ENCODE data around the gene TFB1M.

Gene TFB1M

GRCh38 chr6:155212616-155213380 lies 101.5 kb downstream of the TFB1M start:
- no peak overlapping the region for H3K4me2 ChIP-seq (ENCODE audit: low read length, poor library complexity, severe bottlenecking)
- H3K18ac ChIP-seq (ENCODE audit: low read depth in 1 of 2, low read length in 2 of 2) = no peak overlapping the region
- H3K9me3 ChIP-seq (ENCODE audit: control insufficient read depth, low read length) = no peaks in the 10 kb centered on the region
- H3K36me3 ChIP-seq (ENCODE audit: control insufficient read depth in 1 of 2, insufficient read depth in 2 of 2, low read depth in 1 of 2, low read length in 2 of 2) = no peaks in the 10 kb centered on the region
- H3K9ac ChIP-seq (ENCODE audit: low read length) = no peak overlapping the region
- no peak overlapping the region for H2AFZ ChIP-seq (ENCODE audit: low read depth, low read length)
- H3K4me3 ChIP-seq (ENCODE audit: insufficient read depth in 1 of 2, low read depth in 1 of 2, low read length in 2 of 2) = no peak overlapping the region
- H2BK15ac ChIP-seq (ENCODE audit: low read depth, poor library complexity, severe bottlenecking) = no peak overlapping the region
- H2BK120ac ChIP-seq (ENCODE audit: low read depth, low read length) = no peak overlapping the region
- H4K91ac ChIP-seq (ENCODE audit: low read length) = peak overlapping the region; percentile 77
- H3K79me1 ChIP-seq (replicated peaks; ENCODE audit: low read length, poor library complexity, severe bottlenecking) = no peaks in the 10 kb centered on the region
- no peak overlapping the region for H2AK5ac ChIP-seq (ENCODE audit: low read length, severe bottlenecking)
- H2BK12ac ChIP-seq (ENCODE audit: low read length in 2 of 2) = no peak overlapping the region
- peak overlapping the region in 1 of 2 experiments; percentile 45 for H3K14ac ChIP-seq (ENCODE audit: low read length in 2 of 2)
- DNase-seq = no peak
- no peak overlapping the region for H3K23ac ChIP-seq (ENCODE audit: low read length in 2 of 2)
- peaks cover 5% of the 10 kb centered on the region for H3K4me1 ChIP-seq (ENCODE audit: control insufficient read depth, insufficient read depth, low read depth, low read length)
- WGBS = 81% methylated on average over 16 of the region's 16 CpGs
- H3K27ac ChIP-seq (ENCODE audit: low read length, poor library complexity, severe bottlenecking) = no peak overlapping the region
- H2BK5ac ChIP-seq (ENCODE audit: low read depth, low read length, poor library complexity, severe bottlenecking) = no peak overlapping the region
- H4K8ac ChIP-seq (ENCODE audit: low read length) = peak overlapping the region; percentile 35
- no peak overlapping the region for H3K4ac ChIP-seq (ENCODE audit: low read depth in 1 of 2, low read length in 2 of 2)
- H3K27me3 ChIP-seq (ENCODE audit: control insufficient read depth in 1 of 2, insufficient read depth in 1 of 2, low read length in 2 of 2) = no peaks in the 10 kb centered on the region

- H2BK120ac ChIP-seq (ENCODE audit: low read depth, low read length) = no peak overlapping the region
- H3K27me3 ChIP-seq (ENCODE audit: control insufficient read depth in 1 of 2, insufficient read depth in 1 of 2, low read length in 2 of 2) = no peaks in the 10 kb centered on the region
- H3K4me3 ChIP-seq (ENCODE audit: insufficient read depth in 1 of 2, low read depth in 1 of 2, low read length in 2 of 2) = no peak overlapping the region
- DNase-seq = no peak
- H3K9ac ChIP-seq (ENCODE audit: low read length) = no peak overlapping the region
- H2BK5ac ChIP-seq (ENCODE audit: low read depth, low read length, poor library complexity, severe bottlenecking) = no peak overlapping the region
- H3K14ac ChIP-seq (ENCODE audit: low read length in 2 of 2) = no peak overlapping the region
- H2AFZ ChIP-seq (ENCODE audit: low read depth, low read length) = no peak overlapping the region
- H3K36me3 ChIP-seq (ENCODE audit: control insufficient read depth in 1 of 2, insufficient read depth in 2 of 2, low read depth in 1 of 2, low read length in 2 of 2) = no peaks in the 10 kb centered on the region
- H3K4me2 ChIP-seq (ENCODE audit: low read length, poor library complexity, severe bottlenecking) = no peak overlapping the region
- WGBS = 90% methylated on average over 3 of the region's 3 CpGs
- no peak overlapping the region for H3K4ac ChIP-seq (ENCODE audit: low read depth in 1 of 2, low read length in 2 of 2)
- no peaks in the 10 kb centered on the region for H3K9me3 ChIP-seq (ENCODE audit: control insufficient read depth, low read length)
- H4K8ac ChIP-seq (ENCODE audit: low read length) = no peak overlapping the region
- no peak overlapping the region for H2BK15ac ChIP-seq (ENCODE audit: low read depth, poor library complexity, severe bottlenecking)
- no peak overlapping the region for H2AK5ac ChIP-seq (ENCODE audit: low read length, severe bottlenecking)
- no peaks in the 10 kb centered on the region for H3K79me1 ChIP-seq (replicated peaks; ENCODE audit: low read length, poor library complexity, severe bottlenecking)
- H3K18ac ChIP-seq (ENCODE audit: low read depth in 1 of 2, low read length in 2 of 2) = no peak overlapping the region
- no peak overlapping the region for H3K27ac ChIP-seq (ENCODE audit: low read length, poor library complexity, severe bottlenecking)
- H4K91ac ChIP-seq (ENCODE audit: low read length) = no peak overlapping the region
- no peak overlapping the region for H2BK12ac ChIP-seq (ENCODE audit: low read length in 2 of 2)
- peaks cover 5% of the 10 kb centered on the region for H3K4me1 ChIP-seq (ENCODE audit: control insufficient read depth, insufficient read depth, low read depth, low read length)
- H3K23ac ChIP-seq (ENCODE audit: low read length in 2 of 2) = no peak overlapping the region
Observed at GRCh38 chr6:155212106-155212505, 102.2 kb downstream of the TFB1M start.

GRCh38 chr6:155207223-155207622 lies 107.1 kb downstream of the TFB1M start:
- Histone ChIP-seq H3K4me3 (ENCODE audit: insufficient read depth in 1 of 2, low read depth in 1 of 2, low read length in 2 of 2) (no peak overlapping the region), H3K79me1 (replicated peaks; ENCODE audit: low read length, poor library complexity, severe bottlenecking) (no peaks in the 10 kb centered on the region), H2BK12ac (ENCODE audit: low read length in 2 of 2) (no peak overlapping the region), H2BK120ac (ENCODE audit: low read depth, low read length) (no peak overlapping the region), H3K4me1 (ENCODE audit: control insufficient read depth, insufficient read depth, low read depth, low read length) (no peaks in the 10 kb centered on the region), H3K27ac (ENCODE audit: low read length, poor library complexity, severe bottlenecking) (no peak overlapping the region), H4K8ac (ENCODE audit: low read length) (no peak overlapping the region), H3K18ac (ENCODE audit: low read depth in 1 of 2, low read length in 2 of 2) (no peak overlapping the region), H3K23ac (ENCODE audit: low read length in 2 of 2) (no peak overlapping the region), H2AK5ac (ENCODE audit: low read length, severe bottlenecking) (no peak overlapping the region), H3K36me3 (ENCODE audit: control insufficient read depth in 1 of 2, insufficient read depth in 2 of 2, low read depth in 1 of 2, low read length in 2 of 2) (no peaks in the 10 kb centered on the region), H3K9me3 (ENCODE audit: control insufficient read depth, low read length) (no peaks in the 10 kb centered on the region), H3K27me3 (ENCODE audit: control insufficient read depth in 1 of 2, insufficient read depth in 1 of 2, low read length in 2 of 2) (no peaks in the 10 kb centered on the region), H2BK15ac (ENCODE audit: low read depth, poor library complexity, severe bottlenecking) (no peak overlapping the region), H4K91ac (ENCODE audit: low read length) (no peak overlapping the region), H2BK5ac (ENCODE audit: low read depth, low read length, poor library complexity, severe bottlenecking) (no peak overlapping the region), H3K9ac (ENCODE audit: low read length) (no peak overlapping the region), H3K14ac (ENCODE audit: low read length in 2 of 2) (no peak overlapping the region), H3K4ac (ENCODE audit: low read depth in 1 of 2, low read length in 2 of 2) (no peak overlapping the region), H3K4me2 (ENCODE audit: low read length, poor library complexity, severe bottlenecking) (no peak overlapping the region), H2AFZ (ENCODE audit: low read depth, low read length) (no peak overlapping the region)
- no peak for DNase-seq
- 96% methylated on average over 5 of the region's 5 CpGs for WGBS

Measured in mesenchymal stem cell (in vitro differentiated cells and primary cell).